Astrocyte of the cerebellum (primary cell): ENCODE data around the gene LMAN1.

Experiments used
- DNase-seq: peaks from one replicate; pipeline ENCODE4 v3.0.0-alpha.2; 2011; ENCODE audit warnings: low read depth
- H3K4me3 ChIP-seq: 2 replicates; pipeline ENCODE4 v1.5.1; 2011; ENCODE audit warnings: mild to moderate bottlenecking, low read depth, low read length, moderate library complexity
- in situ Hi-C: cut with HindIII; loops from 2 replicates; pipeline ENCODE4 v1.10.0; 2017; ENCODE audit warnings: low sequenced_read_pairs
- TF ChIP-seq, protein P1 (sequence below): IDR thresholded peaks from 2 replicates; pipeline ENCODE4 v1.5.1; 2012; ENCODE audit warnings: low read length, low read depth, moderate library complexity, mild to moderate bottlenecking; ENCODE audit errors: missing control alignments

LMAN1 gene

DNA sequence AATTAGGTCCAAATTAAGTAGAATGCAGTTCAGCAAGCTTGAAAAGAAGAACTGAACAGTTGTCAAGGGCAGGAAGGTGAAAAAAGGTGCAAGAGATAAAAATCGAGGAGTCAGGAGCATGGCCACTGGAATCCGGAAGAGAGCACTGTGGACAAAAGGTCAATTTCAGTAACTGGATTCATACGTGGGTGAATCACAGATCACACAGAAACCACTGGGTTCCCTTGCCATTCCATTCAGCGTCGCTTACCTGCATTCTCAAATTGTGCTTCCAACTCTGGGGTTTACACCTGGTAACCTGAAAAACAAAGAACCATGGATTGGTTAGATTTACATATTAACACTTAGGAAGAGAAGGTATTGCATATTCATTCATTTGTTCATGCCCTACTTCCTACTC, 21.6 kb upstream of the LMAN1 start:
- no peak overlapping the region for H3K4me3 ChIP-seq
- in situ Hi-C loops: no loop called here
- DNase-seq: no peak
- TF ChIP-seq, protein P1, sequence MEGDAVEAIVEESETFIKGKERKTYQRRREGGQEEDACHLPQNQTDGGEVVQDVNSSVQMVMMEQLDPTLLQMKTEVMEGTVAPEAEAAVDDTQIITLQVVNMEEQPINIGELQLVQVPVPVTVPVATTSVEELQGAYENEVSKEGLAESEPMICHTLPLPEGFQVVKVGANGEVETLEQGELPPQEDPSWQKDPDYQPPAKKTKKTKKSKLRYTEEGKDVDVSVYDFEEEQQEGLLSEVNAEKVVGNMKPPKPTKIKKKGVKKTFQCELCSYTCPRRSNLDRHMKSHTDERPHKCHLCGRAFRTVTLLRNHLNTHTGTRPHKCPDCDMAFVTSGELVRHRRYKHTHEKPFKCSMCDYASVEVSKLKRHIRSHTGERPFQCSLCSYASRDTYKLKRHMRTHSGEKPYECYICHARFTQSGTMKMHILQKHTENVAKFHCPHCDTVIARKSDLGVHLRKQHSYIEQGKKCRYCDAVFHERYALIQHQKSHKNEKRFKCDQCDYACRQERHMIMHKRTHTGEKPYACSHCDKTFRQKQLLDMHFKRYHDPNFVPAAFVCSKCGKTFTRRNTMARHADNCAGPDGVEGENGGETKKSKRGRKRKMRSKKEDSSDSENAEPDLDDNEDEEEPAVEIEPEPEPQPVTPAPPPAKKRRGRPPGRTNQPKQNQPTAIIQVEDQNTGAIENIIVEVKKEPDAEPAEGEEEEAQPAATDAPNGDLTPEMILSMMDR: no peak

DNA sequence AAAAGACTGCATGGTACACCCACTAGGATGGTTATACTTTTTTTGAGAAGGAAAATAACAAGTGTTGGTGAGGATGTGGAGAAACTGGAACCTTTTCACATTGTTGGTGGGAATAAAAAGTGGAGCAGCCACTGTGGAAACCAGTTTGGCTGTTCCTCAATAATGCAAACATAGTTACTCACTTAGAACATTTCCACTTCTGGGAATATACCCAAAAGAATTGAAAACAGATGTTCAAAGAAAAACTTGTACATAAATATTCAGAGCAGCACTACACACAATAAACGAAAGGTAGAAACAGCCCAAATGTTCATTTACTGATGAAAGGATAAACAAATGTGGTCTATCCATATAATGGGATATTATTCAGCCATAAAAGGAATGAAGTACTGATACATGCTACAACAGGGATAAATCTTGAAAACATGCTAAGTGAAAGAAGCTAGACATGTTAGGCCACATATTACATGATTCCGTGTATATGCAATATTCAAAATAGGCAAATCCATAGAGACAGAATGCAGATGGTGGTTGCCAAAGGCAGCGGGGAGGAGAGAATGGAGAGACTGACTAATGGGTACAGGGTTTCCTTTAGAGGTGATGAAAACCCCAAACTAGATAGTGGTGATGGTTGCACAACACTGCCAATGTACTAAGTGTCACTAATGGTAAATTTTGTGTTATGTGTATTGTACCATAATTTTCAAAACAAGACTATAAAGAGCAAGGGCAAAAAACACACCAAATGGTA, 20.9 kb upstream of the LMAN1 start:
- TF ChIP-seq, protein P1: no peak
- in situ Hi-C loops: no loop called here
- no peak for DNase-seq
- H3K4me3 ChIP-seq: no peak overlapping the region

DNA sequence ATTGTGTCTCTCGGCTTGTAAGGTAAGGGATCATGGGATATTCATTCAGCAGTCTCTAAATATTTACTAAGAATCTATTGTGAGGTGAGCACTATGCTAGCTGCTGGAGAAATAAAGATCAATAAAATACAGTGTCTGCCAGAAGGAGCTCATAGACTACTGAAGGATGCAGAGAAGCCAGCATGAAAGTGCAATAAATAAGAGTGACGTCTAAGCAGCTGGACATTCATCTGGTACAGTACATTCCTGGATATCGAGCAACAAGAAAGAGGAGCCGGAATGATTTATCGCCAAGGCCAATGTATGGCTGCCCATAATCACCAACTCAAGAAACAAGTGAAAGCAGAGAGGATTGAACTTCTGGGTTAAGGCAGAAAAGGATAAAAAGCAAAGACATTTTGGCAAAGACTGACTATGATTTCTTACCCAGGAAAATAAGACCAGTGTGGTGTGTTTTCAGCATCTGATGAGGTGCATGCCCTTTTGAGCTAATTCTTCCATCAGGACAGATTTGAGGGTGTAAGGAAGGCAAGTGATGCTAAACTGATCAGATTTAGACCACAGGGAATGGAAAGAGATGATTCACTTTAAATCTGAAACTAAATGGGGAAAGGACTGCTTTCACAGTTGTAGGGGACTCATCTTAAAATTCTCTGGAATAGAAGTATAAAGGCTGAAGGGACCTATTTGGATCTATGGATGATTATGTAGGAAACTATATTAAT, 18.7 kb upstream of the LMAN1 start:
- DNase-seq: no peak
- TF ChIP-seq, protein P1: no peak
- no peak overlapping the region for H3K4me3 ChIP-seq
- in situ Hi-C loops: no loop called here

DNA sequence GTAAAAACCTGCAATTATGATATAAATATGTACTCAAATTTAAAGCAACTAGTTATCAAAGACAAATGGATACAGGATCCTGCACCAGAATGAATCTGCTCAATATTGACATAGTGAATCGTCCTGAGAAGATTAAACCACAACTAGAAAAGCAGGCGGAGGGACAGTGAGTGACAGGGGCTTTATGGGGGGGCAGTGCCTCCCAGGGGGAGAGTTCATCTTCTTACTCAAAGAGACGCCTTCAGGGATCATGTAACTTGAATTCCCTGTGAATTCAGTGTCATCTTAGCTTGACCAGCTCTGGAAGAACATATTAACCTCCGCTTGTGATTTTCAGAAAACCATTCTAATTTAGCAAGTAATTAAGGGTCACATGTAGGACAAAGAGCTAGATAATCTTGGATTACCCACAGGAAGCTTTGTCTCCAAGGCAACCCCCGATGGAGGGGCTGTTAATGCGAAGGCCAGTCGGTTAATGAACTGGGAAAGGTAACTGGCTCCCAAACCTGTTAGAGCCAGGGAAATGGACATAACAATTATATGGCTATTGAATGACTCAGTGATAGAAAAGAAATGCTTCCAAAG, 17.4 kb upstream of the LMAN1 start:
- no peak for DNase-seq
- H3K4me3 ChIP-seq: no peak overlapping the region
- in situ Hi-C loops: no loop called here
- TF ChIP-seq, protein P1: no peak

DNA sequence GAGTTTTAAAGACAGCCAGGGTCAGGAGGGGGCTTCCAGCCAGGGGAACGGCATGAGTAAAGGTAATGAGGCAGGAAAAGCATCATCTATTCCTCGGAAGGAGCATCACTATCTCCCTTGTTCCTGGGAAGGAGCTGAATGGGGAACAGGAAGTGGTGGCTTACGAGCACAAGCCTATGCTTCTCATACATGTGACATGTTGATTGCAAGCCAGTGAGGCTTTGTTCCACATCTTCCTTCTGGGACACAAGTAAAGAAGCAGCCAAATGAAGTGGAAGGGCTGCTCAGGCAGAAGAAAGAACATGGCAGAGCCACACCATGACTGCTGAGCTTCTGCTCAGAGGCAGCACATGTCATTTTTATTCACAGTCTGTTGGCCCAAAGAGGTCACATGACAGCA, 15.1 kb upstream of the LMAN1 start:
- DNase-seq: no peak
- no peak overlapping the region for H3K4me3 ChIP-seq
- TF ChIP-seq, protein P1: no peak
- in situ Hi-C loops: no loop called here

DNA sequence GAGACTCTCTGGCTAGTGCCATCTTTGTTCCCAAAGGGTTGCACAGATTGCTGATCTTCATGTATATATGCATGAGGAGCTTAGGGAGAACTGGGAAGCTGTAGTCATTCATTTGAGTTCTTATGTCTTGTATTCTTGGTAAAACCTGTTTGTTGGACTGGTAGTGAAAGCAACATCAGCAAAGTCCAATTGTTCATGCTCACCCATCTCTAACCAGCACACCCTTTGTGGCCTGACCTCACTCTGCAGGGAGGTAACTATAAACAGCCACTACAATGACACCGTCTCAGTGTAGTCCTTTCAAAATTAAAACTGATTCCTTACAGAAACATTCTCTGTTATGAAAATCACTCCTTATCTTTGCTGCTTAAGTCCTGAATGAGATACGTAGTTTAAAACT, 13.9 kb upstream of the LMAN1 start:
- TF ChIP-seq, protein P1: no peak
- H3K4me3 ChIP-seq: no peak overlapping the region
- in situ Hi-C loops: no loop called here
- DNase-seq: no peak
